K562 (cell line): ENCODE results near the gene SOX4.

ENCODE experiments used
- AFF4 ChIP-seq: sonication (generic); formaldehyde crosslinking; IDR thresholded peaks from 2 replicates; pipeline ENCODE4 v1.8.0; 2023; ENCODE audit warnings: mild to moderate bottlenecking, missing genetic modification reagents
- ATF7 ChIP-seq: fragments of 450-650 bp; IDR thresholded peaks from 2 replicates; pipeline ENCODE4 v1.7.1; 2014; ENCODE audit warnings: mild to moderate bottlenecking, moderate library complexity
- ETV6 ChIP-seq, 3 experiments: fragments of 150-350 bp in 1 of 3; sonication (generic) in 1 of 3; formaldehyde crosslinking in 1 of 3; IDR thresholded peaks; 2 replicates each; pipeline versions ENCODE4 v1.6.1 to v1.8.0; 2014 to 2022; ENCODE audit warnings: borderline replicate concordance in 2 of 3, low read depth in 2 of 3, antibody characterized with exemption in 1 of 3, low read length in 1 of 3, mild to moderate bottlenecking in 1 of 3, missing genetic modification reagents in 1 of 3
- JUND ChIP-seq, 2 experiments: IDR thresholded peaks; 2 replicates in 1 of 2; 3 replicates in 1 of 2; pipeline ENCODE4 v1.6.1; 2011; ENCODE audit warnings: borderline replicate concordance in 2 of 2, low read depth in 2 of 2, low read length in 2 of 2, improper control_type of control experiment in 1 of 2, missing biosample characterization in 1 of 2, missing genetic modification characterization in 1 of 2, missing genetic modification reagents in 1 of 2
- KAT8 ChIP-seq: fragments of 450-650 bp; IDR thresholded peaks from 2 replicates; pipeline ENCODE4 v1.6.1; 2016; ENCODE audit warnings: low read depth, mild to moderate bottlenecking
- NR2C1 ChIP-seq, 2 experiments: fragments of 450-650 bp; IDR thresholded peaks; 2 replicates each; pipeline ENCODE4 v1.6.1; 2017; ENCODE audit warnings: mild to moderate bottlenecking in 2 of 2, antibody characterized with exemption in 1 of 2, inconsistent platforms in 1 of 2, missing compliant biosample characterization in 1 of 2, missing genetic modification characterization in 1 of 2
- TF ChIP-seq, protein P1 (sequence below): sonication (generic); formaldehyde crosslinking; IDR thresholded peaks from 2 replicates; pipeline ENCODE4 v1.8.1; 2023; ENCODE audit warnings: mild to moderate bottlenecking, missing genetic modification reagents

DNA sequence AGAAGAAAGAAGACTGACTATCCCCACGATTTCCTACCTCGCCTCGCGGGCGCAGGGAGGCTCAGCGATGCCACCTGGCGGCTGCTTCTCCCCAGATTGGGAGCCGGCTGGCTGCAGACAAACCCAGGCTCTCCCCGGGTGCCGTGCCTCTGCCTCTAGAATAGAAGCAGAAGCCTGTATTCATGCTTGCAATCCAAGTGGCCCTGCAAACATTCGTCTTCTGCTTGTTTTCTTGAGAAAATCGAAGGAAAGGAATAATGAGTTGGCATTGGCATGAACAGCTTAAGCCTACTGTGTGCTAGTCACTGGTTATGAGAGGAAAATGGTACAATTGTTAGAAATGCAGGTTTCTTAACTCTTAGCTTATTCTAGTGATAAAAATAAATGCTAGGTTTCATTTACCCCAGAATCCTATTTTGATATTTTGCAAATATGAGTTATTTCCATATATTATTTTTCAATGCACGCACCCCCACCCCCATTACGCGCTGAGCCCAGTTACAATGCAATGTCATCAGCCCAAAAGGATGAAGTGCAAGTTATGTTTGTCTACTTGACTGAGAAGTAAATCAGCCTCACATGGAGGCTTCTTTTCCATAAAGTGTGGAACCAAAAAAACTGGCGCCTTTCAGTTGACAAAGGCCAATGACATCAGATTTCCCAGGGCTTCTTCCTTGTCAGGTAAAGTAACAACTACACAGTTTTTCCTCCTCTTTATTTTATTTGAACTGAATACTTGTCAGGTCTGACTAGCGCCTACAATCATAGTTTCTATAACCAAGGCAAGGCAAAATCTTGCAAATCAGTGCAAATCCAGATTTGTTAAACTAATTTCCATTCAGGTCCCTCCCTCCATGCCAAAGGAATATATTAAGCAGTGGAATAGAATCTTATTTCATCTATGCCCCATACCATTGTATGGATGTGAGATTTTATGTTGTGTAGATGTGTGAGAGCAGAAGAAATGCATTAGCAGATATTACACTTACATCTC is 3.9 kb upstream of the SOX4 start:
- TF ChIP-seq ATF7 (no peak), ETV6 (IDR thresholded peaks at IDR 0.05; ENCODE audit: borderline replicate concordance in 1 of 2, low read depth in 2 of 2, low read length in 1 of 2) (no peak), ETV6 (CRISPR knock-in tag; IDR thresholded peaks at IDR 0.05; ENCODE audit: borderline replicate concordance) (no peak), KAT8 (no peak), JUND (IDR thresholded peaks at IDR 0.05; ENCODE audit: borderline replicate concordance, low read depth, low read length) (no peak), JUND (tag; IDR thresholded peaks at IDR 0.05; ENCODE audit: borderline replicate concordance, low read depth, low read length) (no peak; the same call in 2 of the 3 replicates), NR2C1 (IDR thresholded peaks at IDR 0.05) (no peak), NR2C1 (tag; IDR thresholded peaks at IDR 0.05) (no peak), AFF4 (CRISPR knock-in tag) (no peak)
- TF ChIP-seq, protein P1, sequence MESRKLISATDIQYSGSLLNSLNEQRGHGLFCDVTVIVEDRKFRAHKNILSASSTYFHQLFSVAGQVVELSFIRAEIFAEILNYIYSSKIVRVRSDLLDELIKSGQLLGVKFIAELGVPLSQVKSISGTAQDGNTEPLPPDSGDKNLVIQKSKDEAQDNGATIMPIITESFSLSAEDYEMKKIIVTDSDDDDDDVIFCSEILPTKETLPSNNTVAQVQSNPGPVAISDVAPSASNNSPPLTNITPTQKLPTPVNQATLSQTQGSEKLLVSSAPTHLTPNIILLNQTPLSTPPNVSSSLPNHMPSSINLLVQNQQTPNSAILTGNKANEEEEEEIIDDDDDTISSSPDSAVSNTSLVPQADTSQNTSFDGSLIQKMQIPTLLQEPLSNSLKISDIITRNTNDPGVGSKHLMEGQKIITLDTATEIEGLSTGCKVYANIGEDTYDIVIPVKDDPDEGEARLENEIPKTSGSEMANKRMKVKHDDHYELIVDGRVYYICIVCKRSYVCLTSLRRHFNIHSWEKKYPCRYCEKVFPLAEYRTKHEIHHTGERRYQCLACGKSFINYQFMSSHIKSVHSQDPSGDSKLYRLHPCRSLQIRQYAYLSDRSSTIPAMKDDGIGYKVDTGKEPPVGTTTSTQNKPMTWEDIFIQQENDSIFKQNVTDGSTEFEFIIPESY, result no peak
